GM18505 (cell line): Measurements from ENCODE around the gene DNAH10.

Experiments
- ATAC-seq: cut with Tn5 transposase; IDR thresholded peaks from one replicate; pipeline ENCODE4 v1.9.1; 2021; ENCODE audit not compliant: unreplicated experiment
- POLR2A ChIP-seq: IDR thresholded peaks from 4 replicates; pipeline ENCODE4 v1.6.1; 2011; ENCODE audit warnings: borderline replicate concordance; ENCODE audit not compliant: insufficient read depth, insufficient read length; ENCODE audit errors: extremely low read depth

Gene DNAH10

GRCh38 chr12:123924539-123924938, 162.4 kb downstream of the DNAH10 start:
- no peak for ATAC-seq
- TF ChIP-seq POLR2A: no peak

- no peak for ATAC-seq
- no peak for TF ChIP-seq POLR2A
These were observed 166.3 kb downstream of the DNAH10 start for GRCh38 chr12:123928274-123928865.

- no peak for ATAC-seq
- TF ChIP-seq POLR2A: no peak
These were observed 166.8 kb downstream of the DNAH10 start for GRCh38 chr12:123928897-123929296.

- ATAC-seq: no peak
- no peak for TF ChIP-seq POLR2A
These were observed 168.0 kb downstream of the DNAH10 start for GRCh38 chr12:123929946-123930583.

- no peak for ATAC-seq
These were observed 169.7 kb downstream of the DNAH10 start for GRCh38 chr12:123931686-123932321.

GRCh38 chr12:123933214-123933613, 171.1 kb downstream of the DNAH10 start:
- TF ChIP-seq POLR2A: no peak
- no peak for ATAC-seq

More at GRCh38 chr12:123931686-123932321, 169.7 kb downstream of the DNAH10 start:
- TF ChIP-seq POLR2A: no peak

- TF ChIP-seq POLR2A: no peak
- no peak for ATAC-seq
These were observed 172.0 kb downstream of the DNAH10 start for GRCh38 chr12:123934016-123934620.

GRCh38 chr12:123934829-123935228, 172.7 kb downstream of the DNAH10 start:
- ATAC-seq: no peak
- no peak for TF ChIP-seq POLR2A

GRCh38 chr12:123935956-123936355, 173.9 kb downstream of the DNAH10 start:
- ATAC-seq: no peak
- TF ChIP-seq POLR2A: no peak

- no peak for TF ChIP-seq POLR2A
- no peak for ATAC-seq
These were observed 174.4 kb downstream of the DNAH10 start for GRCh38 chr12:123936471-123936870.

GRCh38 chr12:123936956-123937706, 175.0 kb downstream of the DNAH10 start:
- no peak for TF ChIP-seq POLR2A
- ATAC-seq: no peak

GRCh38 chr12:123937707-123938591, 175.8 kb downstream of the DNAH10 start:
- no peak for TF ChIP-seq POLR2A
- ATAC-seq: no peak
